H1 (cell line): Measurements from ENCODE around the gene GLRB. TPM values are rescaled to one million over a fixed set of nuclear protein-coding genes. Genes with fewer than 3 reads are reported as not detected.

Experiments
- CTCF ChIA-PET: fragments of 300-600 bp; sonication (Branson Sonifier 250); formaldehyde crosslinking; loops from one replicate; lab custom pipeline; 2021; ENCODE audit not compliant: partially characterized antibody; lab: Charles Lee
- POLR2A ChIA-PET: fragments of 300-600 bp; sonication (Branson Sonifier 250); formaldehyde crosslinking; loops from one replicate; lab custom pipeline; 2021; ENCODE audit warnings: inconsistent platforms; ENCODE audit not compliant: partially characterized antibody; lab: Charles Lee
- DNase-seq, 2 experiments: peaks; one replicate each; pipeline versions ENCODE4 v3.0.0 to v3.0.0-alpha.2; 2010 to 2022; ENCODE audit warnings: low spot score in 2 of 2, low read depth in 1 of 2, mixed read lengths in 1 of 2
- FAIRE-seq: peaks from 2 replicates; lab custom pipeline; 2011; peaks lifted over from hg19 to GRCh38; lab: Jason Lieb, UNC
- H2AFZ ChIP-seq: 2 replicates; pipeline ENCODE4 v1.8.1; 2012; ENCODE audit warnings: low read length, inconsistent platforms
- H2AK5ac ChIP-seq: 2 replicates; pipeline ENCODE4 v1.6.1; 2013; ENCODE audit warnings: low read depth, low read length
- H2BK120ac ChIP-seq: replicated peaks from 2 replicates; pipeline ENCODE3; 2013; ENCODE audit warnings: low read depth, low read length, inconsistent platforms
- H2BK12ac ChIP-seq: 2 replicates; pipeline ENCODE4 v1.6.1; 2013; ENCODE audit warnings: low read depth, low read length
- H2BK15ac ChIP-seq: 2 replicates; pipeline ENCODE4 v1.6.1; 2013; ENCODE audit warnings: low read length
- H2BK20ac ChIP-seq: 2 replicates; pipeline ENCODE4 v1.6.1; 2013; ENCODE audit warnings: low read length
- H2BK5ac ChIP-seq: 2 replicates; pipeline ENCODE4 v1.6.1; 2013; ENCODE audit warnings: low read depth, low read length
- H3K14ac ChIP-seq: 2 replicates; pipeline ENCODE4 v1.6.1; 2013; ENCODE audit warnings: inconsistent platforms; ENCODE audit not compliant: insufficient read length
- H3K18ac ChIP-seq: 2 replicates; pipeline ENCODE4 v1.6.1; 2013; ENCODE audit warnings: low read length; ENCODE audit errors: extremely low read depth
- H3K23ac ChIP-seq: 2 replicates; pipeline ENCODE4 v1.6.1; 2013; ENCODE audit warnings: inconsistent platforms; ENCODE audit not compliant: insufficient read length
- H3K23me2 ChIP-seq: 2 replicates; pipeline ENCODE4 v1.6.1; 2013; ENCODE audit warnings: low read depth, low read length
- H3K27ac ChIP-seq: 2 replicates; pipeline ENCODE4 v1.6.1; 2011; ENCODE audit warnings: low read depth, low read length, inconsistent platforms
- H3K27me3 ChIP-seq, 4 experiments: replicated peaks in 1 of 4; 1 replicate in 1 of 4; 2 replicates in 3 of 4; pipeline versions ENCODE4 v1.6.1 to v1.8.1; 2011 to 2013; ENCODE audit warnings: low read length in 3 of 4, mild to moderate bottlenecking in 3 of 4, inconsistent platforms in 2 of 4, mixed read lengths in 2 of 4, moderate library complexity in 1 of 4; ENCODE audit not compliant: control insufficient read depth in 3 of 4, insufficient read depth in 3 of 4; ENCODE audit errors: extremely low read depth in 1 of 4
- H3K36me3 ChIP-seq, 4 experiments: 2 replicates each; pipeline versions ENCODE4 v1.6.1 to v1.8.1; 2011 to 2013; ENCODE audit warnings: mild to moderate bottlenecking in 4 of 4, low read length in 3 of 4, moderate library complexity in 2 of 4, control low read depth in 1 of 4, inconsistent platforms in 1 of 4; ENCODE audit not compliant: insufficient read depth in 4 of 4, control insufficient read depth in 2 of 4
- H3K4ac ChIP-seq: replicated peaks from 2 replicates; pipeline ENCODE3; 2013; ENCODE audit warnings: low read length, low read depth, mixed read lengths, inconsistent platforms; ENCODE audit not compliant: insufficient read length
- H3K4me1 ChIP-seq, 4 experiments: replicated peaks in 1 of 4; 1 replicate in 1 of 4; 2 replicates in 3 of 4; pipeline versions ENCODE4 v1.6.1 to v1.8.1; 2011 to 2013; ENCODE audit warnings: low read length in 3 of 4, inconsistent platforms in 2 of 4, mixed read lengths in 1 of 4; ENCODE audit not compliant: insufficient read depth in 4 of 4, control insufficient read depth in 3 of 4
- H3K4me2 ChIP-seq, 2 experiments: 2 replicates each; pipeline versions ENCODE4 v1.6.1 to v1.8.1; 2011 to 2013; ENCODE audit warnings: low read depth in 2 of 2, low read length in 2 of 2, control low read depth in 1 of 2, inconsistent platforms in 1 of 2, mild to moderate bottlenecking in 1 of 2; ENCODE audit not compliant: insufficient read depth in 1 of 2
- H3K4me3 ChIP-seq, 4 experiments: fragments of 200-600, 300-600 bp in 1 of 4; sonication (generic), shearing (Covaris generic), sonication (Bioruptor Twin) in 1 of 4; 2 replicates each; pipeline versions ENCODE4 v1.5.1 to v1.8.1; 2011 to 2016; ENCODE audit warnings: low read length in 4 of 4, low read depth in 3 of 4, control low read depth in 2 of 4, inconsistent platforms in 2 of 4, mild to moderate bottlenecking in 2 of 4, mixed read lengths in 1 of 4, moderate library complexity in 1 of 4; ENCODE audit not compliant: insufficient read depth in 2 of 4; ENCODE audit errors: extremely low read depth in 1 of 4
- H3K56ac ChIP-seq: replicated peaks from 2 replicates; pipeline ENCODE3; 2013; ENCODE audit warnings: low read depth, mild to moderate bottlenecking, mixed read lengths, low read length, inconsistent platforms; ENCODE audit not compliant: insufficient read length
- H3K79me1 ChIP-seq: 2 replicates; pipeline ENCODE4 v1.6.1; 2013; ENCODE audit warnings: low read depth, low read length, control low read depth
- H3K79me2 ChIP-seq, 2 experiments: 2 replicates each; pipeline versions ENCODE4 v1.6.1 to v1.8.1; 2012 to 2013; ENCODE audit warnings: low read length in 2 of 2, mild to moderate bottlenecking in 2 of 2, inconsistent platforms in 1 of 2; ENCODE audit not compliant: insufficient read depth in 2 of 2, control insufficient read depth in 1 of 2
- H3K9ac ChIP-seq, 4 experiments: replicated peaks in 1 of 4; 1 replicate in 1 of 4; 2 replicates in 3 of 4; pipeline versions ENCODE4 v1.6.1 to v1.8.1; 2011 to 2013; ENCODE audit warnings: low read depth in 3 of 4, low read length in 3 of 4, control low read depth in 2 of 4, mild to moderate bottlenecking in 2 of 4, moderate library complexity in 2 of 4, inconsistent platforms in 1 of 4; ENCODE audit errors: extremely low read depth in 1 of 4
- H3K9me3 ChIP-seq, 2 experiments: 2 replicates each; pipeline versions ENCODE4 v1.6.1 to v1.8.1; 2012 to 2013; ENCODE audit warnings: mild to moderate bottlenecking in 2 of 2, moderate library complexity in 2 of 2, control low read depth in 1 of 2, inconsistent platforms in 1 of 2, low read depth in 1 of 2, low read length in 1 of 2, mixed read lengths in 1 of 2; ENCODE audit not compliant: insufficient read depth in 2 of 2
- H4K20me1 ChIP-seq, 2 experiments: replicated peaks in 1 of 2; 2 replicates each; pipeline versions ENCODE3 to v1.8.1; 2011 to 2013; ENCODE audit warnings: inconsistent platforms in 2 of 2, low read length in 2 of 2, mild to moderate bottlenecking in 1 of 2; ENCODE audit not compliant: insufficient read depth in 2 of 2, control insufficient read depth in 1 of 2
- H4K5ac ChIP-seq: 2 replicates; pipeline ENCODE4 v1.6.1; 2013; ENCODE audit warnings: low read length, low read depth, mixed read lengths, inconsistent platforms; ENCODE audit not compliant: insufficient read length
- H4K8ac ChIP-seq: 2 replicates; pipeline ENCODE4 v1.8.0; 2013; ENCODE audit warnings: mild to moderate bottlenecking, moderate library complexity, low read length, inconsistent platforms; ENCODE audit not compliant: insufficient read depth; ENCODE audit errors: extremely low read depth
- H4K91ac ChIP-seq: replicated peaks from 2 replicates; pipeline ENCODE3; 2013; ENCODE audit warnings: low read length, mixed read lengths, inconsistent platforms; ENCODE audit not compliant: insufficient read length
- CHD7 ChIP-seq: fragments of 300-600 bp; sonication (generic); IDR thresholded peaks from 2 replicates; pipeline ENCODE4 v1.7.1; 2012; ENCODE audit warnings: low read length, moderate library complexity, mild to moderate bottlenecking, inconsistent platforms; ENCODE audit not compliant: insufficient replicate concordance
- WGBS, 2 experiments: shearing (Covaris generic) in 1 of 2; methylation state at CpG; one replicate each; pipeline versions ENCODE4 v1.1.6 to v1.1.7; 2013 to 2015; ENCODE audit warnings: low lambda C conversion rate in 2 of 2, mixed read lengths in 2 of 2, inconsistent platforms in 1 of 2, low coverage in 1 of 2, missing lambda C conversion rate in 1 of 2; ENCODE audit not compliant: insufficient replicate concordance in 2 of 2, insufficient coverage in 1 of 2, insufficient read length in 1 of 2; ENCODE audit errors: extremely low coverage in 1 of 2, missing lambda C conversion rate in 1 of 2; 5-methylcytosine and 5-hydroxymethylcytosine counted together
- polyA plus RNA-seq, 7 experiments: library from polyadenylated mRNA; depleted of rRNA in 3 of 7; stranded (reverse) in 5 of 7; unstranded in 2 of 7; fragments of >200 nt in 5 of 7; fragments of 200-250 nt in 2 of 7; gene quantifications; 1 replicate in 5 of 7; 2 replicates in 1 of 7; 4 replicates in 1 of 7; pipeline versions ENCODE4 v1.2.1 to v1.2.3, GENCODE V29; 2011 to 2013; ENCODE audit warnings: missing spikeins in 2 of 7, mixed read lengths in 2 of 7
- total RNA-seq: library from RNA; stranded (reverse); fragmentation: NEBNext Ultra II Directional; extraction: Animal tissue kit (Norgen Biotek cat#: 25700); gene quantifications from 2 replicates; pipeline ENCODE4 v1.2.1, GENCODE V29; 2021

GLRB gene
- total and polyA plus RNA-seq, 2 of the 8 experiments (the other 6 are each of a cell fraction or from before 2014, with no cell fraction given): 0.33 to 1.1 TPM

- no peak overlapping the region for H3K18ac ChIP-seq
- no peak overlapping the region for H2BK12ac ChIP-seq
- H3K14ac ChIP-seq: no peak overlapping the region
- H3K79me2 ChIP-seq: no peaks in the 10 kb centered on the region
- no peak overlapping the region for H4K8ac ChIP-seq
- no peak overlapping the region for H3K9ac ChIP-seq
- H3K4ac ChIP-seq: no peak overlapping the region
- no peaks in the 10 kb centered on the region for H3K27me3 ChIP-seq
- H3K9me3 ChIP-seq: no peaks in the 10 kb centered on the region
- ChIA-PET CTCF (no interaction called here), POLR2A (no interaction called here)
- H2BK5ac ChIP-seq: no peak overlapping the region
- no peaks in the 10 kb centered on the region for H3K4me1 ChIP-seq
- no peak overlapping the region for H2AK5ac ChIP-seq
- H3K4me2 ChIP-seq: no peak overlapping the region
- no peak overlapping the region for H2BK15ac ChIP-seq
- no peaks in the 10 kb centered on the region for H3K79me1 ChIP-seq
- no peak overlapping the region for H3K27ac ChIP-seq
- no peaks in the 10 kb centered on the region for H3K36me3 ChIP-seq
- no peaks in the 10 kb centered on the region for H3K23me2 ChIP-seq
- no peak overlapping the region for H3K4me3 ChIP-seq
- no peak overlapping the region for H2BK20ac ChIP-seq
- FAIRE-seq: no peak
- H2BK120ac ChIP-seq: no peak overlapping the region
- H4K5ac ChIP-seq: no peak overlapping the region
- no peak overlapping the region for H3K23ac ChIP-seq
- no peak overlapping the region for H3K56ac ChIP-seq
- H4K91ac ChIP-seq: no peak overlapping the region
- WGBS, 2 experiments: 89% methylated on average over 5 of the region's 5 CpGs; no CpG with 5 or more reads in 1 of the 2 experiments
- no peak for DNase-seq
- no peak overlapping the region for H2AFZ ChIP-seq
- H4K20me1 ChIP-seq: no peaks in the 10 kb centered on the region
- TF ChIP-seq CHD7: no peak
These were observed 94.4 kb downstream of the GLRB start for GRCh38 chr4:157170321-157170720.
